ENCODE data around the gene EFHC1. TPM values are rescaled to one million over a fixed set of nuclear protein-coding genes. Genes with fewer than 3 reads are reported as not detected.

EFHC1 gene
- total and polyA plus RNA-seq, 2 of the 13 experiments (the other 11 are each of a cell fraction or from before 2014, with no cell fraction given): 23.4 to 29.5 TPM

- TF ChIP-seq ZNF335 (CRISPR knock-in tag; IDR thresholded peaks at IDR 0.05) (no peak), ATAD3A (CRISPR knock-in tag; IDR thresholded peaks at IDR 0.05) (no peak), ZNF496 (CRISPR knock-in tag; IDR thresholded peaks at IDR 0.05; ENCODE audit: insufficient replicate concordance) (no peak), SSRP1 (CRISPR knock-in tag; IDR thresholded peaks at IDR 0.05) (no peak; the same call in 1 of the 2 replicates), WIZ (CRISPR knock-in tag; IDR thresholded peaks at IDR 0.05) (peak; percentile 79; the same call in 1 of the 2 replicates), CAMTA2 (CRISPR knock-in tag; IDR thresholded peaks at IDR 0.05; ENCODE audit: borderline replicate concordance) (no peak), PHF21A (CRISPR knock-in tag; IDR thresholded peaks at IDR 0.05) (no peak), ZNF230 (CRISPR knock-in tag; IDR thresholded peaks at IDR 0.05) (peak; percentile 93; the same call in 1 of the 2 replicates), ZNF564 (CRISPR knock-in tag; IDR thresholded peaks at IDR 0.05) (no peak), TBP (CRISPR knock-in tag; IDR thresholded peaks at IDR 0.05) (no peak), ZNF577 (CRISPR knock-in tag; IDR thresholded peaks at IDR 0.05; ENCODE audit: borderline replicate concordance, low read depth) (0 out of 2 replicates have a peak, but pooled peaks have one; percentile 80), ZNF263 (CRISPR knock-in tag; IDR thresholded peaks at IDR 0.05) (0 out of 2 replicates have a peak, but pooled peaks have one; percentile 15), ZBTB20 (CRISPR knock-in tag; IDR thresholded peaks at IDR 0.05; ENCODE audit: borderline replicate concordance, low read depth) (peak; percentile 38; the same call in 1 of the 2 replicates), MXD1 (CRISPR knock-in tag; IDR thresholded peaks at IDR 0.05) (peak; percentile 55; the same call in 1 of the 2 replicates), ZNF775 (CRISPR knock-in tag; IDR thresholded peaks at IDR 0.05; ENCODE audit: borderline replicate concordance) (no peak), PHB2 (IDR thresholded peaks at IDR 0.05; ENCODE audit: partially characterized antibody) (no peak), KDM6A (CRISPR knock-in tag; IDR thresholded peaks at IDR 0.05; ENCODE audit: low read depth) (no peak), ZNF780A (CRISPR knock-in tag; IDR thresholded peaks at IDR 0.05) (peak; percentile 44; the same call in 1 of the 2 replicates), TEAD2 (CRISPR knock-in tag; IDR thresholded peaks at IDR 0.05) (no peak), HMGA1 (CRISPR knock-in tag; conservative IDR thresholded peaks at IDR 0.05) (no peak), MTA1 (CRISPR knock-in tag; IDR thresholded peaks at IDR 0.05; ENCODE audit: borderline replicate concordance) (peak; percentile 92), NRL (CRISPR knock-in tag; IDR thresholded peaks at IDR 0.05; ENCODE audit: borderline replicate concordance) (no peak; the same call in 1 of the 2 replicates), ZSCAN30 (CRISPR knock-in tag; IDR thresholded peaks at IDR 0.05) (no peak), TOE1 (CRISPR knock-in tag; IDR thresholded peaks at IDR 0.05) (no peak), ZZZ3 (CRISPR knock-in tag; IDR thresholded peaks at IDR 0.05; ENCODE audit: borderline replicate concordance) (peak; percentile 93; the same call in 1 of the 2 replicates)
- TF ChIP-seq, protein P1, sequence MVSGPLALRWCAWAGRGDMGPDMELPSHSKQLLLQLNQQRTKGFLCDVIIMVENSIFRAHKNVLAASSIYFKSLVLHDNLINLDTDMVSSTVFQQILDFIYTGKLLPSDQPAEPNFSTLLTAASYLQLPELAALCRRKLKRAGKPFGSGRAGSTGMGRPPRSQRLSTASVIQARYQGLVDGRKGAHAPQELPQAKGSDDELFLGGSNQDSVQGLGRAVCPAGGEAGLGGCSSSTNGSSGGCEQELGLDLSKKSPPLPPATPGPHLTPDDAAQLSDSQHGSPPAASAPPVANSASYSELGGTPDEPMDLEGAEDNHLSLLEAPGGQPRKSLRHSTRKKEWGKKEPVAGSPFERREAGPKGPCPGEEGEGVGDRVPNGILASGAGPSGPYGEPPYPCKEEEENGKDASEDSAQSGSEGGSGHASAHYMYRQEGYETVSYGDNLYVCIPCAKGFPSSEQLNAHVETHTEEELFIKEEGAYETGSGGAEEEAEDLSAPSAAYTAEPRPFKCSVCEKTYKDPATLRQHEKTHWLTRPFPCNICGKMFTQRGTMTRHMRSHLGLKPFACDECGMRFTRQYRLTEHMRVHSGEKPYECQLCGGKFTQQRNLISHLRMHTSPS (CRISPR knock-in tag; IDR thresholded peaks at IDR 0.05; ENCODE audit: low read depth): no peak
Measured at GRCh38 chr6:52419809-52420667, at the start of gene EFHC1 (continued).
